PC-3 (cell line): ENCODE data around the gene MMAA. TPM values are rescaled to one million over a fixed set of nuclear protein-coding genes. Genes with fewer than 3 reads are reported as not detected.
"Not testable (repeated sequence)": the region's sequence is repeated elsewhere in the genome, so short reads cannot be mapped to it uniquely, and the experiment has no call there.

Experiments
- ATAC-seq: fragments of 200-7000 bp; cut with Tn5 transposase; 2 replicates; pipeline ENCODE4 v1.9.1; 2020; ENCODE audit warnings: mild to moderate bottlenecking, moderate library complexity
- BruUV-seq: library from RNA; stranded (reverse); fragments of 400-500 nt; replicated peaks from 2 replicates; lab custom pipeline; 2021; lab: Mats Ljungman, UMichigan
- CTCF ChIA-PET: fragments of 300-600 bp; sonication (Branson Sonifier 250); formaldehyde crosslinking; loops from one replicate; lab custom pipeline; 2022; ENCODE audit warnings: antibody characterized with exemption; lab: Charles Lee
- POLR2A ChIA-PET: fragments of 300-600 bp; sonication (Branson Sonifier 250); formaldehyde crosslinking; loops from one replicate; lab custom pipeline; 2022; ENCODE audit warnings: antibody characterized with exemption; ENCODE audit not compliant: unreplicated experiment; lab: Charles Lee
- DNase-seq: peaks from one replicate; pipeline ENCODE4 v3.0.0-alpha.2; 2015
- H2AFZ ChIP-seq: fragments of 300-600 bp; sonication (generic); 2 replicates; pipeline ENCODE4 v1.6.0; 2016; ENCODE audit warnings: antibody characterized with exemption, low read length
- H3F3A ChIP-seq: fragments of 300-600 bp; sonication (generic); one replicate; pipeline ENCODE4 v1.6.0; 2017; ENCODE audit warnings: antibody characterized with exemption, low read length, control low read depth, mild to moderate bottlenecking; ENCODE audit not compliant: unreplicated experiment
- H3K27ac ChIP-seq: fragments of 300-600 bp; sonication (generic); 2 replicates; pipeline ENCODE4 v1.5.1; 2016; ENCODE audit warnings: mild to moderate bottlenecking, low read length
- H3K27me3 ChIP-seq: fragments of 300-600 bp; sonication (generic); 2 replicates; pipeline ENCODE4 v1.6.1; 2016; ENCODE audit warnings: low read length, mixed read lengths
- H3K36me3 ChIP-seq: fragments of 300-600 bp; sonication (generic); 2 replicates; pipeline ENCODE4 v1.6.1; 2016; ENCODE audit warnings: low read depth, mixed run types, low read length, mixed read lengths
- H3K4me1 ChIP-seq: fragments of 300-600 bp; sonication (generic); 2 replicates; pipeline ENCODE4 v1.5.1; 2016; ENCODE audit warnings: low read length; ENCODE audit not compliant: insufficient read depth
- H3K4me2 ChIP-seq: fragments of 300-600 bp; sonication (generic); 2 replicates; pipeline ENCODE4 v1.6.0; 2016; ENCODE audit warnings: low read length
- H3K4me3 ChIP-seq: fragments of 300-600 bp; sonication (generic); 2 replicates; pipeline ENCODE4 v1.5.1; 2016; ENCODE audit warnings: mild to moderate bottlenecking, low read length, mixed read lengths
- H3K79me2 ChIP-seq: fragments of 300-600 bp; sonication (generic); 2 replicates; pipeline ENCODE4 v1.6.1; 2017; ENCODE audit warnings: low read length, mixed read lengths
- H3K9ac ChIP-seq: fragments of 300-600 bp; sonication (generic); 2 replicates; pipeline ENCODE4 v1.6.0; 2016; ENCODE audit warnings: mild to moderate bottlenecking, low read length
- H3K9me2 ChIP-seq: fragments of 300-600 bp; sonication (generic); replicated peaks from 2 replicates; pipeline ENCODE4 v1.6.1; 2016; ENCODE audit warnings: mixed run types, low read length, mixed read lengths
- H3K9me3 ChIP-seq: fragments of 300-600 bp; sonication (generic); 2 replicates; pipeline ENCODE4 v1.6.1; 2016; ENCODE audit warnings: low read length, mixed read lengths
- H4K20me1 ChIP-seq: fragments of 300-600 bp; sonication (generic); 2 replicates; pipeline ENCODE4 v1.6.1; 2016; ENCODE audit warnings: low read length, mixed read lengths
- EZH2 ChIP-seq: fragments of 300-600 bp; sonication (generic); IDR thresholded peaks from one replicate; pipeline ENCODE4 v1.6.1; 2017; ENCODE audit warnings: antibody characterized with exemption, mild to moderate bottlenecking, low read length; ENCODE audit not compliant: unreplicated experiment
- EZH2phosphoT487 ChIP-seq: fragments of 300-600 bp; sonication (generic); IDR thresholded peaks from 2 replicates; pipeline ENCODE4 v1.6.1; 2018; ENCODE audit warnings: mild to moderate bottlenecking, antibody characterized with exemption, low read length, borderline replicate concordance
- intact Hi-C: fragments of 100-400 bp; cut with micrococcal nuclease; formaldehyde crosslinking; loops from 2 replicates; pipeline ENCODE4 v1.9.0; 2023
- total RNA-seq: library from RNA; depleted of rRNA; stranded (reverse); fragments of >200 nt; gene quantifications from 2 replicates; pipeline ENCODE4 v1.2.3, GENCODE V29; 2014
- TF ChIP-seq, protein P1 (sequence below): fragments of 300-600 bp; sonication (generic); conservative IDR thresholded peaks from 2 replicates; pipeline ENCODE4 v1.5.1; 2017; ENCODE audit warnings: antibody characterized with exemption, low read depth, mild to moderate bottlenecking, low read length

The MMAA gene
- total RNA-seq, 1 experiment from 2014 or later: 5.3 TPM

DNA sequence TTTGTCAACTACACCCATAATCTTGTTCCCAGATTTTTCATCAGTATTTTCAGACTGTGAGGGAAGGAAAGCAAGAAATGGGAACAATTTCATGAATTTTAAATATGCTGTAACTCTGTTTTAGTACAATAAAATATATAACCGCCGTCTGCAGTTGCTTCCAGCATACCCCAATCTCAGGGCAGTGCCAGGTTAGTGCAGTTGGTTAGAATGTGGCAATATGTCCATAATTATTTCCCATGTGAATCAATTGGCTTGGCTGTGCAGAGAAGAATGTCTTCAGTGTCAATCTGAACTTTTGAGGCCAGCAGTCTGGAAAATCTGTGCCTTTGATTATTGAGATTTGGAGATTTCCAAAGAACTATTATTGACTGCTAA lies 5.0 kb upstream of the MMAA start:
- no peak overlapping the region for H2AFZ ChIP-seq
- DNase-seq: no peak
- no peaks in the 10 kb centered on the region for H3K36me3 ChIP-seq
- no peaks in the 10 kb centered on the region for H3K9me2 ChIP-seq
- H3K4me2 ChIP-seq: no peak overlapping the region
- H3K27me3 ChIP-seq: no peaks in the 10 kb centered on the region
- H3K4me3 ChIP-seq: no peak overlapping the region
- POLR2A ChIA-PET: no interaction called here
- no peak overlapping the region for H3K27ac ChIP-seq
- no peaks in the 10 kb centered on the region for H3K9me3 ChIP-seq
- no peaks in the 10 kb centered on the region for H3F3A ChIP-seq
- H3K79me2 ChIP-seq: peaks cover 13% of the 10 kb centered on the region
- peaks cover 5% of the 10 kb centered on the region; the same call in 1 of the 2 replicates for H3K4me1 ChIP-seq
- CTCF ChIA-PET: no interaction called here
- H4K20me1 ChIP-seq: no peaks in the 10 kb centered on the region
- BruUV-seq: no TSS peak
- intact Hi-C loops: loop anchor here (10.0 kb wide), 1 partner anchor 459 kb away; no protein-coding TSS in a partner anchor
- no peak for ATAC-seq
- H3K9ac ChIP-seq: no peak overlapping the region
- TF ChIP-seq, protein P1, sequence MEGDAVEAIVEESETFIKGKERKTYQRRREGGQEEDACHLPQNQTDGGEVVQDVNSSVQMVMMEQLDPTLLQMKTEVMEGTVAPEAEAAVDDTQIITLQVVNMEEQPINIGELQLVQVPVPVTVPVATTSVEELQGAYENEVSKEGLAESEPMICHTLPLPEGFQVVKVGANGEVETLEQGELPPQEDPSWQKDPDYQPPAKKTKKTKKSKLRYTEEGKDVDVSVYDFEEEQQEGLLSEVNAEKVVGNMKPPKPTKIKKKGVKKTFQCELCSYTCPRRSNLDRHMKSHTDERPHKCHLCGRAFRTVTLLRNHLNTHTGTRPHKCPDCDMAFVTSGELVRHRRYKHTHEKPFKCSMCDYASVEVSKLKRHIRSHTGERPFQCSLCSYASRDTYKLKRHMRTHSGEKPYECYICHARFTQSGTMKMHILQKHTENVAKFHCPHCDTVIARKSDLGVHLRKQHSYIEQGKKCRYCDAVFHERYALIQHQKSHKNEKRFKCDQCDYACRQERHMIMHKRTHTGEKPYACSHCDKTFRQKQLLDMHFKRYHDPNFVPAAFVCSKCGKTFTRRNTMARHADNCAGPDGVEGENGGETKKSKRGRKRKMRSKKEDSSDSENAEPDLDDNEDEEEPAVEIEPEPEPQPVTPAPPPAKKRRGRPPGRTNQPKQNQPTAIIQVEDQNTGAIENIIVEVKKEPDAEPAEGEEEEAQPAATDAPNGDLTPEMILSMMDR: no peak
- TF ChIP-seq EZH2: no peak

- H3K27me3 ChIP-seq: no peaks in the 10 kb centered on the region
- ATAC-seq (peak; percentile 1; the same call in 1 of the 2 replicates), DNase-seq (no peak)
- H4K20me1 ChIP-seq: no peaks in the 10 kb centered on the region
- POLR2A ChIA-PET: interaction anchor here (0.7 kb wide), 1 partner anchor 262 kb away, joined by 7 read pairs; no protein-coding TSS in a partner anchor
- no peaks in the 10 kb centered on the region for H3K36me3 ChIP-seq
- H3K79me2 ChIP-seq: peaks cover 21% of the 10 kb centered on the region
- peaks cover 16% of the 10 kb centered on the region for H3K4me1 ChIP-seq
- peak overlapping the region; percentile 85 for H2AFZ ChIP-seq
- H3K9me2 ChIP-seq: no peaks in the 10 kb centered on the region
- no peaks in the 10 kb centered on the region for H3K9me3 ChIP-seq
- CTCF ChIA-PET: interaction anchor here (0.9 kb wide), 1 partner anchor 402 kb away, joined by 4 read pairs; no protein-coding TSS in a partner anchor
- H3K9ac ChIP-seq: peak overlapping the region; percentile 97
- H3K27ac ChIP-seq: peak overlapping the region; percentile 69
- TSS peak; percentile 84 for BruUV-seq
- intact Hi-C loops: loop anchor here (2.0 to 10.0 kb wide), 4 partner anchors 136 to 464 kb away; partner anchors contain the start of genes OTUD4 and SMAD1
- peak overlapping the region; percentile 91 for H3K4me3 ChIP-seq
- TF ChIP-seq EZH2phosphoT487: no peak
- TF ChIP-seq, protein P1: no peak
- no peak for TF ChIP-seq EZH2
- H3K4me2 ChIP-seq: peak overlapping the region; percentile 79
- H3F3A ChIP-seq: no peaks in the 10 kb centered on the region
These were observed 814 bp upstream of the MMAA start for GRCh38 chr4:145618210-145618931.

- TSS peak; percentile 86 for BruUV-seq
- Histone ChIP-seq H3K9me3 (no peaks in the 10 kb centered on the region), H3K4me3 (peak overlapping the region; percentile 91), H3K27me3 (no peaks in the 10 kb centered on the region), H2AFZ (peak overlapping the region; percentile 85), H3K79me2 (peaks cover 21% of the 10 kb centered on the region), H3K9me2 (no peaks in the 10 kb centered on the region), H3K9ac (peak overlapping the region; percentile 97), H3K4me2 (peak overlapping the region; percentile 79), H3K27ac (peak overlapping the region; percentile 69), H3K4me1 (peaks cover 28% of the 10 kb centered on the region), H3F3A (no peaks in the 10 kb centered on the region), H4K20me1 (no peaks in the 10 kb centered on the region), H3K36me3 (no peaks in the 10 kb centered on the region)
- ATAC-seq: peak; percentile 45
- no peak for TF ChIP-seq EZH2phosphoT487
- no peak for TF ChIP-seq EZH2
- TF ChIP-seq, protein P1: no peak
- peak; percentile 72 for DNase-seq
- ChIA-PET POLR2A (interaction anchor here (0.7 kb wide), 1 partner anchor 29 kb away, joined by 8 read pairs; no protein-coding TSS in a partner anchor), CTCF (no interaction called here)
- intact Hi-C loops: loop anchor here (1.0 to 10.0 kb wide), 7 partner anchors 115 to 465 kb away; partner anchors contain the start of genes OTUD4 and SMAD1
These were observed 433 bp downstream of the MMAA start for GRCh38 chr4:145619639-145619996.

DNA sequence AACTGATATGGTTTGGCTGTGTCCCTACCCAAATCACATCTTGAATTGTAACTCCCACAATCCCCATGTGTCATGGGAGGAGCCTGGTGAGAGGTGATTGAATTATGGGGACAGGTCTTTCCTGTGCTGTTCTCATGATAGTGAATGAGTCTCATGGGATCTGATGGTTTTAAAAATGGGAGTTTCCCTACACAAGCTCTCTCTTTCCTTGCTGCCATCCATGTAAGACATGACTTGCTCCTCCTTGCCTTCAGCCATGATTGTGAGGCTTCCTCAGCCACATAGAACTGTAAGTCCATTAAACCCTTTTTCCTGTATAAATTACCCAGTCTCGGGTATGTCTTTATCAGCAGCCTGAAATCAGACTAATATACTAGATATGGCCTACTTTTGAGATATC lies 2.9 kb downstream of the MMAA start:
- H3K36me3 ChIP-seq, H3K4me3 ChIP-seq, ATAC-seq, H4K20me1 ChIP-seq, H2AFZ ChIP-seq, H3K9me2 ChIP-seq, POLR2A ChIA-PET, H3K27ac ChIP-seq, H3K27me3 ChIP-seq, DNase-seq, CTCF ChIA-PET, H3K4me2 ChIP-seq, H3K9me3 ChIP-seq, H3K9ac ChIP-seq, BruUV-seq, H3F3A ChIP-seq: not testable (repeated sequence)
- intact Hi-C loops: loop anchor here (5.0 kb wide), 1 partner anchor 165 kb away; no protein-coding TSS in a partner anchor
- H3K79me2 ChIP-seq: peaks cover 21% of the 10 kb centered on the region
- peaks cover 28% of the 10 kb centered on the region for H3K4me1 ChIP-seq
